ENCODE data around the gene KLHL29.

The KLHL29 gene

DNA sequence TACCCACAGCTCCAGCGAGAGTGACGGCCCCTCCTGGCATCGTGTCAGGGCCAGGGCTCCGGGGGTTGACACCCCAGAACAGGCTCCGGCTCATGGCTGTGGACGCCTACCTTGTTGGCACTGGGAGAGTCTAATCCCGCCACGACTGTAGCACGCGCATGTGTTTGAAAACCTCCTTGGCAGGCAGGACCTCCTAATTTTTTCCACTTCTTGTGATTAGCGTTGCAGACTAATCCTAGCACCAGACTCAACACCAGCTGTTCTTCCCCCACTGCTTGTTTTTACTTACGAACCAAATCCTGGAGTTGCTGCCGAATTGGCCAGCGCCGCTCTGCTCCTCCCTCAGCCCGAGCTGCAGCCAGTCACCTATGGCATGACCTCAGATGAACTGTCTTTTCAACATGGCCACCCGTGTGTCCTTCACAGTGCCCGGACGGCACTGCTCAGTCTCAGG is 110.7 kb downstream of the KLHL29 start:
- no peak for DNase-seq
- in situ Hi-C loops (cut with HindIII; ENCODE audit: low pct_ligation_motif_present, low pct_unique_long_range_greater_than_20kb, low sequenced_read_pairs) = no loop called here

DNA sequence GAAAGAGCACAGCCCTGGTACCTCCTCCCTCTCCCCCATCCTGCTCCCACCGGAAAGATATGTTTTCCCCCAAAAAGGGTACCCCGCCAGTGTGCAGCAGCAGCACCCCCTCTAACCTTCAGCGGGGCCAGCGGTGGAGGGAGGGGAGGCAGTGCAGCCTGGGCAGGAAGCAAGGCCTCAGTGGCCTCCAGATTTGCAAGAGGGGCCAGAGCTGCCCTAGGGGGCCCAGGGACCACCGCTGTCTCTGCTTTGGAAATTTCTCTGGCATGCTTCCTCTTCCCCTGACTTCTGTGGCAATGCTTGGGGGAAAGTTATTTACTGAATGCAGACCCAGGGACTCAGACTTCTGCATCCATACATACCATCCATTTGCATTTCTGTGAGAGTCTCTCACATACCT is 111.5 kb downstream of the KLHL29 start:
- in situ Hi-C loops (cut with HindIII; ENCODE audit: low pct_ligation_motif_present, low pct_unique_long_range_greater_than_20kb, low sequenced_read_pairs) = no loop called here
- no peak for DNase-seq

DNA sequence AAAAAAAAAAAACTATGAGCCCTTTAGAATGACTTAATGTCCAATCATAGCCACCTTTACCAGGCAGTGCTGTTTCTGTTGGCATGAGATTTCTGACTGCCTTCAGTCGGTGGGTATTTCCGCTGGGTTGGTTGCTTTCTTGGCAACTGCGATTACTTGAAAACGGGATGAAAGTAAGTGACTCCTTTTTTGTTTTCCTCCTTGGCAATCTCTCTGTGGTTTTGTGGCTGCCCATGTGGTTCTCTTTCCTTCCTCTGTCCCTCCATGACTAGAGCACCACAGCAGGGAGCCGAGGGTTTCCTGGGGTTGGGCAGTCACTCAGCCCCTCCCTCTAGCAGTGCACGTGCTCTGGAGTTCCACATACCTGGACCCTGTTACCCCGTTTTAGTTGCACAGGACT is 112.1 kb downstream of the KLHL29 start:
- DNase-seq = peak; percentile 84
- in situ Hi-C loops (cut with HindIII; ENCODE audit: low pct_ligation_motif_present, low pct_unique_long_range_greater_than_20kb, low sequenced_read_pairs) = no loop called here

DNA sequence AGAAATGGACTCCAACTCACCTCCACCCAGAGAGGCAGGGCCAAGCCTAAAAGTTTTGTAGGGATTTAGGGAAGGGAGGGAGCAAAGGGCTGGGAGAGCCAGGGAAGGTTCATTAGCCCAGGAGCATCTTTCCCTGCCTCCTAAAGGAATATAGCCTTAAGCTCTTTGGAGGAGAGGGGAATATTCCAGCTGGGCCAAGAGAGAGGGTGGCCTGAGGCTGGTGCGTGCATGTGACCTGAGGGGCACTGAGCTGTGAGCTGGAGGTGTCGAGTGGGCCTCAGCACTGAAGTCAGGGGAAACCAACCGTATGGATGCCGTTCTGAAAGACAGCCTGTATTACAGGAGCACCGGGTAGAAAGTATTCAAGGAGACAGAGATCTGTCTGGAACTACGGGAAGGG is 112.6 kb downstream of the KLHL29 start:
- in situ Hi-C loops (cut with HindIII; ENCODE audit: low pct_ligation_motif_present, low pct_unique_long_range_greater_than_20kb, low sequenced_read_pairs) = no loop called here
- DNase-seq = no peak

DNA sequence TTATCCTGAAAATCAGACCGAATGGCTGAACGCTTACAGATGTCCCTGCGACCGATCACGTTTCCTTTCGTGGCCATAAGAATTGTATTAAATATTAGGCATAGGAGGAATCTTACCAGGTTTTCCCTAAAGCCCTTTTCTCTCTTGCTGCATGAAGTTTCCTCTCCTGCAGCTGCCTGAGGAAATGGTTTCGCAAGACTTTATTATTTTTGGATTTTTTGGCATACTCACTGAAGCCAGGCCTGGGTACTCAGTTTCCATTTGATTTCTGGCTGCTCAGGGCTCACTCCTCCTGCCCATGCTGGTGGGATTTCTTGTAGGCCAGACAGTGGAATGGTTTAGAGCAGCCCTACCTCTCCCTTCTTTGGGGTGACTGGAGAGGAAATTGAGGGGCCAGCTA is 114.0 kb downstream of the KLHL29 start:
- no peak for DNase-seq

DNA sequence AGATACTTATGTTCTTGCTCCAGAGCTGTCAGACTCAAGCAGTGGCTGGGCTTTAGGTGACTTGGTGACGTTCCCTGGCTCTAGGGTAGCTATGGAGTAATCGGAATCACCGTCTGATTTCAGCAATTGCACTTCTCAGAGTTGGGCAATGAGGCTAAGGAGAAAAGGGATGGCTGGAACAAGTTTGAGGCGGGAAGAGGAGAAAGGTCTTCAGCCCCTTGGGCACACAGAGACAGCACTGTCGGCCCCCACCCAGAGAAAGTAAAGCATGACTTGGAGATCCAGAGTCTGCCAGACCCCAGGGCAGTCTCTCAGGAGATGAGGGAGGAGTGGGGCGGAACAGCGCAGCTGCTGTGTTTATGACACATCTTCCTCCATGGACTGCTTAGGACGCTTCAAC is 114.5 kb downstream of the KLHL29 start:
- in situ Hi-C loops (cut with HindIII; ENCODE audit: low pct_ligation_motif_present, low pct_unique_long_range_greater_than_20kb, low sequenced_read_pairs) = no loop called here

More for the DNA sequence above, 114.0 kb downstream of the KLHL29 start:
- in situ Hi-C loops (cut with HindIII; ENCODE audit: low pct_ligation_motif_present, low pct_unique_long_range_greater_than_20kb, low sequenced_read_pairs) = no loop called here

DNA sequence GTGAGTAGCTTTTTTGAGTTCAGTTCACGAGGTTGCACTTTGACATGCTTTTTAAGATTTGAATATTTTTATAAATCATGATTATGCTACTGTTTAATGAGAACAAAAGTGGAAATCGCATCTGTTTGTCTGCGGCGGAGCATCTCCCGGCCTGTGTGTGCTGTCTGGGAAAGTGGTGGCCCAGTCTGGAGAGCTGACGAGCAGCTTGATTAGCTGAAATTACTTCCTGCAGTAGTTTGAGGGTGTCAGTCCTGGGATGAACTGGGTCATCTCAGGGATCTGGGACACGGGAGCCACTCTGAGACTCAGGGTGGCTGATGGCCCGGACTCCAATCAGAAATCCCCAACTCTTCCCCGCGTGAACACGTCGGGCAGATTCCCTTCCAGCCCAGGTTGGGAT is 115.9 kb downstream of the KLHL29 start:
- DNase-seq = no peak
- in situ Hi-C loops (cut with HindIII; ENCODE audit: low pct_ligation_motif_present, low pct_unique_long_range_greater_than_20kb, low sequenced_read_pairs) = no loop called here

More for the DNA sequence above, 114.5 kb downstream of the KLHL29 start:
- no peak for DNase-seq

DNA sequence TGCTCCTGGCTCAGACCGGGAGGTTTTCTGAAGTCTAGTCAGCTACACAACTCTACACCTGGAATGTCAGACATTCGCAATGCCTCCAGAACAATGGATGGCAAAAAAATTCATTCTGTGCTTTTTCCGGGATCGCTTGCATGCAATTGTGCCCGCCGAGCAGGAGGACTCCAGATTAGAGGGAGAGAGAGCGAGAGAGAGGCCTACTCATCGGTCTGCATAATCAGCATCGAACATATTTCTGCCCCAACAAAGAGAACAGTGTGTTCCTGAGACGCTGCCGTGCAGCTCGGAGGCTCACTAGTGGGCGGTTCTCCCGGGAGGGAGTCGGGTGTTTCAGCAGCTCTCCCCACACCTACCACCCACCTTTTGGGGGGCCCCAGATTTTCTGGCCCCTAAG is 117.1 kb downstream of the KLHL29 start:
- in situ Hi-C loops (cut with HindIII; ENCODE audit: low pct_ligation_motif_present, low pct_unique_long_range_greater_than_20kb, low sequenced_read_pairs) = no loop called here

DNA sequence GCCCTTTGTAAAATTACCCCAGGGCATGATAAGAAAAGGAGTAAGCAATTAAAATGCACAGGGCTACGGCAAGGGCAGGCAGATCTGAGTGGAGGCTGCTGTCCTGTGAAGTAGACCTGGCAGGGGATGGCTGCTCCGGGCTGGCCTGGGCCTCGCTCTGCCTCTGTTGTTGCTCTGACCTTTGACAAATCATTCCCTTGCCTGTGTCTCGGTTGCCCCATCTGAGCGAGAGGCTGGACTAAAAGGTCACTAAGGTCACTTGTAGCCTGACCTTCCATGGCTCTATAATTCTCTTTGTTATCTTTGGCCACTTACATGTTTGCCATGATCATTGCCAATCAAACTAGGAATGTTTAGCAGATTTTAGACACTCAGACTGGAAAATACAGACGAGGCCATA is 118.1 kb downstream of the KLHL29 start:
- no peak for DNase-seq
- in situ Hi-C loops (cut with HindIII; ENCODE audit: low pct_ligation_motif_present, low pct_unique_long_range_greater_than_20kb, low sequenced_read_pairs) = no loop called here

More for the DNA sequence above, 117.1 kb downstream of the KLHL29 start:
- DNase-seq = no peak

DNA sequence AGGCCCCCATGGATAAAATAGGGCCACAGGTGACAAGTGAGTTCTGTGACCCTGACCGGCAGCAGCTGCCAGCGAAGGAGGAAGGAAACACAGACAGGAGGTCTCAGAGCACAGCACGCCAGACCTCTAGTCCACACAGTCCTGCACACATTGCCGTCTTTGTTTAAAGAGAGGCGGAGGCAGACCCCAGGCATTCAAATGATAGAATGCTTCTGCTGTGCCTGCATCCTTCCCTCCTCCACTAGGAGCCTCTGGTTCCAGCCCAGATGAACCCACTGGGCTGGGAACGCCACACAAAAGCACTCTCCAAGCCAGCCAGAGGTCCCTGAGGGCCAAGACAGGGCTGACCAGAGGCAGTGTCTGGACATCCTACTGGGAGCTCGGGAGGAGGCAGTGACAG is 118.7 kb downstream of the KLHL29 start:
- DNase-seq = no peak
- in situ Hi-C loops (cut with HindIII; ENCODE audit: low pct_ligation_motif_present, low pct_unique_long_range_greater_than_20kb, low sequenced_read_pairs) = no loop called here

DNA sequence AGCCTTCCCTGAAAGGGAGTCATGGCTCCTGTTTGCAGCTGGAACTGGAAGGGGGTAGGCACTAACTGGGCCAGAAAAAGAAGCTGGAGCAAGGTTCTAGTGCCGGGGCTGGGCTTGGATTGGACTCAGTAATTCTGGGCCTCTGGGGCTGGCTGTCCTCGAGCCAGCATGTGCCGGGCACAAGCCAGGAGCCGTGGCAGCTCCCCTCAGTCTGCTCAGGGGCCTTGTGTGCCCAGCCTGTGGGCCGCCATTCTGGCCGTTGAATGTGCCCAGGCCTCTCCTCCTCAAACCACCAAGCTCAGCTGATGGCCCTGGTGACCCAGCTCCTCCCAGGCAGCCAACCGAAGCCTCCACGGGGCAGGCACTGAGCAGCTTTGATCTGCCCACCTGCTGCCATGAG is 119.6 kb downstream of the KLHL29 start:
- no peak for DNase-seq
- in situ Hi-C loops (cut with HindIII; ENCODE audit: low pct_ligation_motif_present, low pct_unique_long_range_greater_than_20kb, low sequenced_read_pairs) = no loop called here

DNA sequence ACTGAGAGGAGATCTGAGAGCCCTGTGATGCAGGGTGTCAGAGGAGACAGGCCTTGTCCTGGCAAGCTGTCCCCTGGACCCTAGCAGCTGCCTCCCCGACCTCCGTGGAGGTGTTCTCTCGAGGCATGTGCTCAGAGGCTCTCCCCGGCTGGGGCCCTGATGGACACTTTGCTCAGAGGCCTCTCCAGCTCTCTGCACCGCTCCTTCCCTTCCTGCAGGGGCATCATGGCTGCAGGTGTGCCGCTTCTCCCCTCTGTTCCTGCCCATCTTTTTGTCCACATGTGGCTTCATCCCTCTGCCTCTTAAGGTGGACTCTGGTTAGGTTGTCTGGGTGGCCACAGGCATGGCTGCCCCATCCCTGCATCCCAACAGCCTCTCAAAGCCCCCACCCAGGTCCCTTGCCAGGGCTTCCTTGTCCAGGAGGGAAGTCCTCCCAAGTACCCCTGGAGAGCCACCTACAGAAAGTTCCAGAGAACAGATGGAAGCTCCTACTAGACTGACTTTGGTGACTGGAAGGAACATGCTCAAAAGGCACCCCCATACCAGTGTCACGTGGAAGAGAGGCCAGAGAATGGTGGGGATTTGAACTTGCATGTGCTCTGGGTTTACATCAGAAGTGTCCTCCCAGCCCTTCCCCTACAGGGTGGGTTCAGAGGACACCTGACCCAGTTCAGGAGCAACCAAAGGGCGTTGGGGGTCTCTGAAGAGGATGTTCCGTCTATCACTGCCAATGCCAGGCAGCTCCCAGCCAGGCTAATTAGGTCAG is 120.4 kb downstream of the KLHL29 start:
- in situ Hi-C loops (cut with HindIII; ENCODE audit: low pct_ligation_motif_present, low pct_unique_long_range_greater_than_20kb, low sequenced_read_pairs) = no loop called here
- DNase-seq = no peak

DNA sequence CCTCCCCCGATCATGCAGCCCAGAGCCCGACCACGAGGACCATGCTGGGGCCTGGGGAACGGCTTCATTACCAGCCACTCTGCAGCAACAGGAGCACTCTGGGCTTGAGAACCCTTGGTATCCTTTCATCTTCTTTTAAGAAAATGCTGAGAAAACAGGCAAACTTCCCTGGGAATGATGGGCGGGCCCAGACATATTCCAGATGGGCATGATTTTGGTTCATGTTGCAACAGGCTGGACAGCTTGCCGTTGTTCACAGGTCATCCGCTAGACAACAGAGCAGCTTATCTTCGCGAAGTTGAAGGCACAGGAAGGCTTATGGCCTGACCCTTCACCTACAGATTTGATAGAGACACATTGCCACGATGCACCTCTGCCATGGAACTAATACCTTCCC is 121.0 kb downstream of the KLHL29 start:
- in situ Hi-C loops (cut with HindIII; ENCODE audit: low pct_ligation_motif_present, low pct_unique_long_range_greater_than_20kb, low sequenced_read_pairs) = no loop called here
- DNase-seq = no peak

DNA sequence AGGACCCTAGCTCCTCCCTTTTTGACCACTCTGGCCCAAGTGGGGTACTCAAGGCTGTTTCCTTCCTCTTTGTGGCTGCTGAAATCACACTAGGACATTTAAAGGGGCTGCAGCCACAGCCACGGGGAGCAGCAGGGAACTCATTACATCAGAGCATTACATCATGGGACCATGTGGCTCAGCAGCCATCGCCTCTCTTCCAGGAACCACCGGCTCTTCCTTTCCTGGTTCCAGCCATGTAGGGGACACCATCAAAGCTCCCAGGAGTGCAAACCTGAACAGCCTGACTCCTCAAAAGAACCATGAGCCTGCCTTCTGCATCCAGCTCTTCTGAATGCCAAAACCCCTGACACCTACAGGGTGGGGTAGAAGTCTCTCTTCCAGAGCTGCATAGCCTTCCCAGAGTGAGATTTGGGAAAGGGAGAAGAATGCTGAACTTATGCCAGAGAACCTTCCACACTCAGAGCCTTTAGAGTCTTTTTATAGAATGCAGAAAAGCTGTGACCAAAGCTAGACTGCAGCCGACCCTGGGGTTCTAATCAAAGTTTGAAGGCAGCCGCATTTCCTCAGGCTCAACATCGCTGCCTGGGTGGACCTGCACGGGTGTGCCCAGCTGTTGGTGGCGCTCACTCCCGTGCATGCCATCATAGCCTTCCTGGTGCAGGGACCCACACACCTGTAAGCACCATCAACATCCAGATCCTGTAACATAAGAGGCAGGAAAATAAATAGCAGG is 121.7 kb downstream of the KLHL29 start:
- in situ Hi-C loops (cut with HindIII; ENCODE audit: low pct_ligation_motif_present, low pct_unique_long_range_greater_than_20kb, low sequenced_read_pairs) = no loop called here
- no peak for DNase-seq

DNA sequence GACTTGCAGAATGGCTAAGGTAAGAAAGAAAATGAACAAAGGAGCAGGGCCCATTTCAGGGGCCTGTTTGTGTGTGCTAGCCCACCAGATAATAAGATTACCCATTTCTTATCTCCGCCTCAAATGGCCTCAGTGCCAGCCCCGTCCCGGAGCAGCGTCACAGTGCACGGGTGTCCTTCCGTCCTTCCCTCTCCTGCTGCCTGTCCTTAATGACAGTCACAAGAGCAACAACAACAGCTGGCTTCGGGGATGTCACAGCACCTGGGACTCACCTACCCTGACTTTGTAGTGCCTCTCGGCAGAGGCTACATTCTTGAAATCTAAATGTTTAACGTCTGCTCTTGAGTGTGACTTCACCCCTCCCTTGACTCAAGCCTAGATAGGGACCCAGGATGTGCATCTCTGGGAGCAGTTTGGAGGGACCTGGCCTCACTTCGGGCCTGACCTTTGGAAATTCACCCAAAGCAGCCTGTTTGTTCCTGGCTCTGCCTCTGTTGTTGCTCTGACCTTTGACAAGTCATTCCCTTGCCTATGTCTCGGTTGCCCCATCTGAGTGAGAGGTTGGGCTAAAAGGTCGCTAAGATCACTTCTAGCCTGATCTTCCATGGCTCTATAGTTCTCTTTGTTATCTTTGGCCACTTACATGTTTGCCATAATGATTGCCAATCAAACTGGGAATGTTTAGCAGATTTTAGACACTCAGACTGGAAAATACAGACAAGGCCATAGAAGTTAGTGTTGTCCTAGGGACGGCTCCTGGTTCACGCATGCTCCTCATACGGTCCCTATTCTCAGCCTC is 122.5 kb downstream of the KLHL29 start:
- in situ Hi-C loops (cut with HindIII; ENCODE audit: low pct_ligation_motif_present, low pct_unique_long_range_greater_than_20kb, low sequenced_read_pairs) = no loop called here
- DNase-seq = no peak

DNA sequence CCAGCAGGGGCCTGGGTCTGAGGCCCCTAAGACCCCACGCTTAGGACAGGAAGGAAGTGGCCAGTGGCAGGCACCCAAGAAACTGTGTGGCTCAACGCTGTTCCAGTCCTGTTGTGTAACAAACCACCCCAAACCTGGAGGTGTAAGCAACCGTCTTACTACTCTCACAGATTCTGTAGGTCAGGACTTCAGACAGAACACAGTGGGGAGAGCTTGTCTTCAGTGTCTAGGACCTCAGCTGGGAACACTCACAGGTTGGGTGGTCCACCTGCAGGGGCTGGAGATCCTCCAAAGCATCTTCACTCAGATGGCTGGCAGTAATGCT is 123.0 kb downstream of the KLHL29 start:
- no peak for DNase-seq
- in situ Hi-C loops (cut with HindIII; ENCODE audit: low pct_ligation_motif_present, low pct_unique_long_range_greater_than_20kb, low sequenced_read_pairs) = no loop called here

DNA sequence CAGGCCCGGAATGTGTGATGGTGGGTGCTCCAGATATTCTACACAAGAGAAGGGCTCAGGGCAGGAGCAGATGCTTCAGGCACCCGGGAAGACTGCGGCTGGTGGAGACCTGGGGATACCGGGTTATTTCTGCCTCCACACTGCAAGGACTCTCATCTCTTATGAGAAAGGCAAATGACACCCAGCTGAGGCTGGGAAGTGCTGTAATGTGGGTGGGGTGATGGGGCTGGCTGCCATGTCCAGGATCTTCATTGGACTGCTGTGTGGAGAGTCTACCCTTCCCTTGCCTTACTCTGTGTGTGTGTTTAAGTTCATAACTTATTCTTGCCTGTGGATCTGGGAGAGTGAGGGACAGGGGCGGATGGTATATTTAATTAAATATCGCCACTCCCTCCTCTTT is 124.1 kb downstream of the KLHL29 start:
- no peak for DNase-seq
- in situ Hi-C loops (cut with HindIII; ENCODE audit: low pct_ligation_motif_present, low pct_unique_long_range_greater_than_20kb, low sequenced_read_pairs) = no loop called here

DNA sequence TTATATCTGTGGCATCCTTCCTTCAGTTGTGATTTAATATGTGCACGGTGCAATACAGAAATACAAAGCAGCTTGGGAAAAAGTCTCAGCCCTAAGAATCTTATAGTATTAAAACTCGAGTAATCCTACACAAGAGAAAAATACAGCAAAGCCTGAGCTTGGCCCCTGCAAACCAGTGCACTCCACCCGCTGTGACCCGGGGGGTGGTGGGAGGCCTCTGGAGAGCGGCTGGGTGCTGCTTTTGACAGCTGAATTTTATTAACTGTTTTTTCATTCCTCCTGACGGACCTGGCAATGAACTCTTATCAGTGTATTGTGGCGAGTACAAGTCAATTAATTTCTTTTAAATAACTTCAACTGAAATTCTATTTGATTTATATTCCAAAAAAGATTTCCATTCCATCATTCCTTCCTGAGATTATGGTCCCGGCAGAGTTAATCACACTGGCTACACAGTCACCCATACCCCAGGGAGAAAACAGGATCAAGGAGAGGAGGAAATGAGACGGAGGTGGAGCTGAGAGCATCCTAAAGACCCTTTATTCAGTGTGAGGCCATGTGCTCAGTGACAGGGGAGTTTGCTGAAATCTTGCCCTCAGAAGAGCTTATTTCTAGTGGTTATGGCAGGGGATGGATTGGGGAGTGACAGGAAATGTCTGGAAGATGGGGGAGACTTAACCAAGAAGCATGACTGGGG is 124.8 kb downstream of the KLHL29 start:
- DNase-seq = no peak
- in situ Hi-C loops (cut with HindIII; ENCODE audit: low pct_ligation_motif_present, low pct_unique_long_range_greater_than_20kb, low sequenced_read_pairs) = no loop called here

DNA sequence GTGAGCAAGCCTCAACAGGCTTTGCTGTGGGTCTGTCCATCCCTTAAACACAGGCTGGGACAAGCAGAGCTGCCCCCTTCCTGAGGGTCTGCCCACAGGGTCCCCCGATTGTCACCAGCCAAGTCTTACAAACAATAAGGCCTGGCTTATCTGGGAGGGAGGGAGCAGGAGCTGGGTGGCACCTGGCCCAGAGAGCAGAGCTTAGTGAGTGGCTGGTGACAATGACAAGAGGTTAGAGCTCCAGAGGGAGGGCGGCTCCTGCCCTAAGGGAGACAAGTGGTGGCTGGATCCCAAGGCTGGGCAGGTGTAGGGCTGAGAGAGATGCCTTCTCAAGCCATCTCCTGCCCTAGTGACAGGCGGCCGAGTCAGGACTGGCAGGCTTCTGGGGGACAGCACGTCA is 125.5 kb downstream of the KLHL29 start:
- DNase-seq = no peak
- in situ Hi-C loops (cut with HindIII; ENCODE audit: low pct_ligation_motif_present, low pct_unique_long_range_greater_than_20kb, low sequenced_read_pairs) = no loop called here
